GM12873 (cell line): ENCODE data around the gene HUS1B.

Experiments
- CTCF ChIP-seq: IDR thresholded peaks from 2 replicates; pipeline ENCODE4 v1.5.1; 2012; ENCODE audit warnings: low read depth, mild to moderate bottlenecking, moderate library complexity, low read length, control low read depth; ENCODE audit not compliant: insufficient read depth; ENCODE audit errors: missing control alignments

HUS1B gene

GRCh38 chr6:654136-654535 lies 2.8 kb downstream of the HUS1B start:
- TF ChIP-seq CTCF = no peak

- no peak for TF ChIP-seq CTCF
Measured at GRCh38 chr6:652865-653264, 4.0 kb downstream of the HUS1B start.

GRCh38 chr6:650098-650497 lies 6.8 kb downstream of the HUS1B start:
- no peak for TF ChIP-seq CTCF

- no peak for TF ChIP-seq CTCF
Measured at GRCh38 chr6:642805-643204, 14.1 kb downstream of the HUS1B start.

- no peak for TF ChIP-seq CTCF
Measured at GRCh38 chr6:641225-641985, 15.5 kb downstream of the HUS1B start.

GRCh38 chr6:636488-636887 lies 20.4 kb downstream of the HUS1B start:
- no peak for TF ChIP-seq CTCF

GRCh38 chr6:635233-635632 lies 21.7 kb downstream of the HUS1B start:
- TF ChIP-seq CTCF = no peak
